HCT116 (cell line): ENCODE data around the gene FKBP14. TPM values are rescaled to one million over a fixed set of nuclear protein-coding genes. Genes with fewer than 3 reads are reported as not detected.
A peak's percentile ranks its signal among the peaks of the same experiment; 100 is the strongest.

Experiments used
- ATAC-seq: fragments of 200-7000 bp; cut with Tn5 transposase; 2 replicates; pipeline ENCODE4 v1.9.1; 2020; ENCODE audit warnings: mild to moderate bottlenecking, moderate library complexity
- BruUV-seq: library from RNA; stranded (reverse); fragments of 400-500 nt; replicated peaks from 2 replicates; lab custom pipeline; 2021; lab: Mats Ljungman, UMichigan
- CTCF ChIA-PET: fragments of 300-600 bp; sonication (Branson Sonifier 250); formaldehyde crosslinking; loops from one replicate; lab custom pipeline; 2021; ENCODE audit warnings: antibody characterized with exemption; lab: Charles Lee
- POLR2A ChIA-PET: fragments of 300-600, 350-600 bp; sonication (Branson Sonifier 250); formaldehyde crosslinking; loops from one replicate; lab custom pipeline; 2021; ENCODE audit warnings: antibody characterized with exemption; lab: Charles Lee
- RAD21 ChIA-PET, 2 experiments: fragments of 300-600 bp; sonication (Branson Sonifier 250); formaldehyde crosslinking; loops; one replicate each; lab custom pipeline; 2023; ENCODE audit warnings: low total read pairs in 2 of 2; ENCODE audit not compliant: uncharacterized antibody in 2 of 2, unreplicated experiment in 2 of 2, low non-redundant PET in 1 of 2; lab: Charles Lee
- DNase-seq: peaks from one replicate; pipeline ENCODE4 v3.0.0-alpha.2; 2010; ENCODE audit warnings: low read depth, low spot score
- H2AFZ ChIP-seq: fragments of 200-600 bp; shearing (Covaris generic), sonication (generic); 2 replicates; pipeline ENCODE4 v1.6.1; 2017; ENCODE audit warnings: low read depth, mixed run types, mixed read lengths, antibody characterized with exemption, low read length; ENCODE audit not compliant: poor library complexity, severe bottlenecking
- H3K27ac ChIP-seq: 2 replicates; pipeline ENCODE4 v1.5.1; 2012; ENCODE audit warnings: low read depth, low read length
- H3K27me3 ChIP-seq: fragments of 200-600 bp; sonication (generic); 2 replicates; pipeline ENCODE4 v1.6.1; 2016; ENCODE audit warnings: mixed run types, low read length, mixed read lengths; ENCODE audit not compliant: insufficient read depth
- H3K36me3 ChIP-seq, 2 experiments: fragments of 200-500 bp in 1 of 2; fragments of 200-600 bp in 1 of 2; sonication (Bioruptor generic) in 1 of 2; sonication (generic) in 1 of 2; 2 replicates each; pipeline versions ENCODE4 v1.5.1 to v1.6.1; 2014 to 2016; ENCODE audit warnings: low read length in 2 of 2, inconsistent platforms in 1 of 2, mixed read lengths in 1 of 2, mixed run types in 1 of 2; ENCODE audit not compliant: insufficient read depth in 2 of 2, control insufficient read depth in 1 of 2
- H3K4me1 ChIP-seq, 2 experiments: fragments of 200-600 bp in 1 of 2; sonication (generic) in 1 of 2; 2 replicates each; pipeline versions ENCODE4 v1.5.1 to v1.6.1; 2012 to 2017; ENCODE audit warnings: low read length in 2 of 2, inconsistent platforms in 1 of 2, mild to moderate bottlenecking in 1 of 2, mixed read lengths in 1 of 2, mixed run types in 1 of 2, moderate library complexity in 1 of 2; ENCODE audit not compliant: insufficient read depth in 2 of 2, control insufficient read depth in 1 of 2
- H3K4me2 ChIP-seq: fragments of 200-600 bp; sonication (generic); 2 replicates; pipeline ENCODE4 v1.6.1; 2017; ENCODE audit warnings: mixed run types, low read length, mixed read lengths
- H3K4me3 ChIP-seq, 2 experiments: fragments of 200-600 bp in 1 of 2; sonication (generic) in 1 of 2; replicated peaks in 1 of 2; 2 replicates each; pipeline ENCODE4 v1.5.1; 2011 to 2016; ENCODE audit warnings: low read length in 2 of 2, control low read depth in 1 of 2, low read depth in 1 of 2, mild to moderate bottlenecking in 1 of 2, mixed read lengths in 1 of 2, mixed run types in 1 of 2
- H3K79me2 ChIP-seq: fragments of 200-600 bp; sonication (generic); 2 replicates; pipeline ENCODE4 v1.6.1; 2017; ENCODE audit warnings: mild to moderate bottlenecking, mixed run types, low read length, moderate library complexity, mixed read lengths; ENCODE audit not compliant: insufficient read depth
- H3K9ac ChIP-seq: fragments of 200-600 bp; sonication (generic); 2 replicates; pipeline ENCODE4 v1.6.1; 2016; ENCODE audit warnings: low read length, mixed read lengths
- H3K9me2 ChIP-seq: fragments of 200-600 bp; sonication (generic), shearing (Covaris generic); 2 replicates; pipeline ENCODE4 v1.6.1; 2017; ENCODE audit warnings: mixed run types, mild to moderate bottlenecking, moderate library complexity; ENCODE audit not compliant: insufficient read depth
- H3K9me3 ChIP-seq, 2 experiments: fragments of 200-500 bp in 1 of 2; fragments of 200-600 bp in 1 of 2; sonication (Bioruptor generic) in 1 of 2; sonication (generic) in 1 of 2; 2 replicates each; pipeline ENCODE4 v1.6.1; 2014 to 2017; ENCODE audit warnings: low read length in 2 of 2, mixed read lengths in 2 of 2, inconsistent platforms in 1 of 2, low read depth in 1 of 2, mild to moderate bottlenecking in 1 of 2, mixed run types in 1 of 2, moderate library complexity in 1 of 2; ENCODE audit not compliant: control insufficient read depth in 1 of 2, insufficient read depth in 1 of 2
- H4K20me1 ChIP-seq: fragments of 200-600 bp; sonication (generic), shearing (Covaris generic); 2 replicates; pipeline ENCODE4 v1.6.1; 2017; ENCODE audit warnings: mixed run types, mild to moderate bottlenecking, moderate library complexity; ENCODE audit not compliant: insufficient read depth
- CBX3 ChIP-seq: IDR thresholded peaks from 2 replicates; pipeline ENCODE4 v1.6.1; 2012; ENCODE audit warnings: low read depth
- EZH2 ChIP-seq: fragments of 200-600 bp; sonication (generic); IDR thresholded peaks from 2 replicates; pipeline ENCODE4 v1.6.1; 2017; ENCODE audit warnings: antibody characterized with exemption, mixed run types
- EZH2phosphoT487 ChIP-seq: fragments of 200-600 bp; IDR thresholded peaks from 2 replicates; pipeline ENCODE4 v1.6.1; 2018; ENCODE audit warnings: antibody characterized with exemption, borderline replicate concordance
- POLR2A ChIP-seq: IDR thresholded peaks from 2 replicates; pipeline ENCODE4 v1.7.0; 2011; ENCODE audit warnings: borderline replicate concordance; ENCODE audit not compliant: insufficient read depth, insufficient read length; ENCODE audit errors: extremely low read depth
- TCF7L2 ChIP-seq: IDR thresholded peaks from 2 replicates; pipeline ENCODE4 v1.7.0; 2011; ENCODE audit warnings: borderline replicate concordance, inconsistent platforms; ENCODE audit not compliant: insufficient read depth, insufficient read length; ENCODE audit errors: extremely low read depth
- ZNF274 ChIP-seq: fragments of 200-500 bp; sonication (Bioruptor generic); IDR thresholded peaks from 2 replicates; pipeline ENCODE4 v1.6.1; 2014; ENCODE audit warnings: mild to moderate bottlenecking, low read depth, low read length, inconsistent platforms
- intact Hi-C: fragments of 100-400 bp; cut with micrococcal nuclease; formaldehyde crosslinking; loops from 2 replicates; pipeline ENCODE4 v1.10.0; 2022
- total RNA-seq: library from RNA; stranded (reverse); gene quantifications from one replicate; pipeline ENCODE4 v1.2.1, GENCODE V29; 2021; ENCODE audit not compliant: unreplicated experiment
- TF ChIP-seq, protein P1 (sequence below): IDR thresholded peaks from 2 replicates; pipeline ENCODE4 v1.6.1; 2012
- TF ChIP-seq, protein P2 (sequence below), 3 experiments: fragments of 200-600 bp in 1 of 3; sonication (generic) in 1 of 3; IDR thresholded peaks in 2 of 3; conservative IDR thresholded peaks in 1 of 3; 2 replicates each; pipeline ENCODE4 v1.5.1; 2012 to 2017; ENCODE audit warnings: low read depth in 2 of 3, low read length in 2 of 3, antibody characterized with exemption in 1 of 3, borderline replicate concordance in 1 of 3, control low read depth in 1 of 3, mild to moderate bottlenecking in 1 of 3, mixed read lengths in 1 of 3, mixed run types in 1 of 3, moderate library complexity in 1 of 3; ENCODE audit not compliant: insufficient read depth in 1 of 3
- TF ChIP-seq, protein P3 (sequence below): IDR thresholded peaks from 2 replicates; pipeline ENCODE4 v1.6.1; 2012

The FKBP14 gene
- total RNA-seq, 1 experiment from 2014 or later, result 13.6 TPM

DNA sequence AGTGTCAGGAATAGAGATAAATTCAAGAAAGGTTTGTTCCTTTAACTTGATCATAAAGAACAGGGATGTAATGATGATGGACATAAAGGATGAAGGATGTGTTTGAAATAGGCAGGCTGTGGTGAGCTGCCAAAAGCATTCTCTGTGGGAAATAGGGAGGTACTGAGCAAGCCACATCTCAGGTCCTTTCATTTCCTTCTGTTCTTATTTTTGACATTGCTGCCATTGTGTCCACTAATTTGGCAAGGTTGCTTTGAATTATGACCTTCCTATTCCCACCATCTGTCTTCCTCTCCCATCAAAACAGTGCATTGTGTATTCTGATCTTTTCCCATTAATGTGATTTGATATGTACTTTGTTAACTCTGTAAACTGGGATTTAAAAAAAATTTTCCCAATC is 46.4 kb downstream of the FKBP14 start:
- CTCF ChIA-PET, result no interaction called here
- intact Hi-C loops, result no loop called here
- RAD21 ChIA-PET, result no interaction called here
- Histone ChIP-seq H3K36me3 (0 out of 4 replicates have a peak, but pooled peaks cover 0 to 4% of the 10 kb centered on the region in 2 experiments), H3K27ac (no peak overlapping the region), H3K4me1 (no peaks in the 10 kb centered on the region), H3K79me2 (peaks cover 91% of the 10 kb centered on the region), H3K27me3 (no peaks in the 10 kb centered on the region), H3K9ac (no peak overlapping the region), H3K9me3 (no peaks in the 10 kb centered on the region), H3K4me2 (no peak overlapping the region), H3K4me3 (no peak overlapping the region), H4K20me1 (peaks cover 6% of the 10 kb centered on the region; the same call in 1 of the 2 replicates), H2AFZ (no peak overlapping the region), H3K9me2 (no peaks in the 10 kb centered on the region)
- ATAC-seq (no peak), DNase-seq (no peak)
- POLR2A ChIA-PET, result no interaction called here
- TF ChIP-seq TCF7L2 (no peak), EZH2 (no peak), CBX3 (no peak), ZNF274 (no peak), EZH2phosphoT487 (no peak)
- TF ChIP-seq, protein P1, sequence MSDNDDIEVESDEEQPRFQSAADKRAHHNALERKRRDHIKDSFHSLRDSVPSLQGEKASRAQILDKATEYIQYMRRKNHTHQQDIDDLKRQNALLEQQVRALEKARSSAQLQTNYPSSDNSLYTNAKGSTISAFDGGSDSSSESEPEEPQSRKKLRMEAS, result no peak
- BruUV-seq, result no TSS peak

DNA sequence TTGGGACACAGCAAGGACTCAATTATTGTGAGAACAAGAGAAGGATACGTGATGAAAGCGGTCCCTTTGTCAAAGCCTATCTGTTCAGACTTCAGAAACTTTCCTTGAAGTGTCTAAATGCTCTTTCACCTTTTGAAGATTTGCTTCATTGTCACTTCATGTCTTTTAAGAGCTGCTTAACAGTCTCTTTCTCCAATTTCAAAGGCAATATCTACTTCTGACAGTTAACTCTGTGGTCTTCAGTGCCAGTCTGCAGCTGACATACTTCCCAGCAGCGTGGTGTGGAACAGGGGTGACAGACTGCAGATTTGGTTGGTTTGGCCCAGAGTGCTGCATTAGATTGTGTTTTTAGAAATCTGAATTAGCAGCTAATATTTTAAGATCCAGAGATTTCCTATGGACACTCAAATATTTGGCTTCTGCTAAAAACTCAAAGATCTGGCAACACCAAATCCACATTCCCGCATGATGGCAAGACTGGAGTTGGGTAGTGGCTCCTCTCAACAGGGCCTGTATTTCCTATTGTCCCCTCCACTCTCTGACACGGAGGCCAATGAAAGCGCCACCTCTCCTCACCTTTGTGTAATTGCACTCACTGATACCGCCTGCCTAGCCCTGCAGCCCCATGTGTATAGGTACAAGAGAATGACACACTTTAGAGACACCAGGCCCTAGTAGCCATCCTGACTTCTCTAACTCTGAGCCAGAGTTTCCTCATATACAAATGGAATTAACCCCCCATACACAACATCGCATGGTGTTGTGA is 48.4 kb downstream of the FKBP14 start:
- no TSS peak for BruUV-seq
- RAD21 ChIA-PET, result interaction anchor here in 1 of 2 experiments (0.6 kb wide), 1 partner anchor 1088 kb away, joined by 3 read pairs; no protein-coding TSS in a partner anchor
- H3K4me2 ChIP-seq, result no peak overlapping the region
- no peak overlapping the region for H3K4me3 ChIP-seq
- peak; percentile 27 for DNase-seq
- no peak overlapping the region for H3K27ac ChIP-seq
- no peaks in the 10 kb centered on the region for H3K36me3 ChIP-seq
- CTCF ChIA-PET, result interaction anchor here (1.5 to 1.6 kb wide), 2 partner anchors 15 to 32 kb away, joined by 3 to 4 read pairs; no protein-coding TSS in a partner anchor
- H3K79me2 ChIP-seq, result peaks cover 91% of the 10 kb centered on the region
- H3K27me3 ChIP-seq, result no peaks in the 10 kb centered on the region
- H2AFZ ChIP-seq, result no peak overlapping the region
- POLR2A ChIA-PET, result interaction anchor here (1.5 kb wide), 1 partner anchor 9 kb away, joined by 4 read pairs; no protein-coding TSS in a partner anchor
- TF ChIP-seq, protein P2, sequence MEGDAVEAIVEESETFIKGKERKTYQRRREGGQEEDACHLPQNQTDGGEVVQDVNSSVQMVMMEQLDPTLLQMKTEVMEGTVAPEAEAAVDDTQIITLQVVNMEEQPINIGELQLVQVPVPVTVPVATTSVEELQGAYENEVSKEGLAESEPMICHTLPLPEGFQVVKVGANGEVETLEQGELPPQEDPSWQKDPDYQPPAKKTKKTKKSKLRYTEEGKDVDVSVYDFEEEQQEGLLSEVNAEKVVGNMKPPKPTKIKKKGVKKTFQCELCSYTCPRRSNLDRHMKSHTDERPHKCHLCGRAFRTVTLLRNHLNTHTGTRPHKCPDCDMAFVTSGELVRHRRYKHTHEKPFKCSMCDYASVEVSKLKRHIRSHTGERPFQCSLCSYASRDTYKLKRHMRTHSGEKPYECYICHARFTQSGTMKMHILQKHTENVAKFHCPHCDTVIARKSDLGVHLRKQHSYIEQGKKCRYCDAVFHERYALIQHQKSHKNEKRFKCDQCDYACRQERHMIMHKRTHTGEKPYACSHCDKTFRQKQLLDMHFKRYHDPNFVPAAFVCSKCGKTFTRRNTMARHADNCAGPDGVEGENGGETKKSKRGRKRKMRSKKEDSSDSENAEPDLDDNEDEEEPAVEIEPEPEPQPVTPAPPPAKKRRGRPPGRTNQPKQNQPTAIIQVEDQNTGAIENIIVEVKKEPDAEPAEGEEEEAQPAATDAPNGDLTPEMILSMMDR (IDR thresholded peaks at IDR 0.05 in 2 of 3, conservative IDR thresholded peaks at IDR 0.05 in 1 of 3; ENCODE audit: borderline replicate concordance in 1 of 3, insufficient read depth in 1 of 3, low read depth in 2 of 3, low read length in 2 of 3), result peak in 2 of 3 experiments; percentile 45 to 54; a peak in 3 of 6 replicates
- TF ChIP-seq POLR2A, result no peak
- TF ChIP-seq, protein P3, sequence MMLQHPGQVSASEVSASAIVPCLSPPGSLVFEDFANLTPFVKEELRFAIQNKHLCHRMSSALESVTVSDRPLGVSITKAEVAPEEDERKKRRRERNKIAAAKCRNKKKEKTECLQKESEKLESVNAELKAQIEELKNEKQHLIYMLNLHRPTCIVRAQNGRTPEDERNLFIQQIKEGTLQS, result no peak
- intact Hi-C loops, result no loop called here
- peak; percentile 99 for ATAC-seq
- peaks cover 6% of the 10 kb centered on the region; the same call in 1 of the 2 replicates for H4K20me1 ChIP-seq
- no peaks in the 10 kb centered on the region for H3K4me1 ChIP-seq
- H3K9ac ChIP-seq, result no peak overlapping the region
- H3K9me2 ChIP-seq, result no peaks in the 10 kb centered on the region
- H3K9me3 ChIP-seq, result no peaks in the 10 kb centered on the region
